Measurements from ENCODE around the gene ERLEC1.
"Not testable (repeated sequence)": the region's sequence is repeated elsewhere in the genome, so short reads cannot be mapped to it uniquely, and the experiment has no call there.

The ERLEC1 gene

DNA sequence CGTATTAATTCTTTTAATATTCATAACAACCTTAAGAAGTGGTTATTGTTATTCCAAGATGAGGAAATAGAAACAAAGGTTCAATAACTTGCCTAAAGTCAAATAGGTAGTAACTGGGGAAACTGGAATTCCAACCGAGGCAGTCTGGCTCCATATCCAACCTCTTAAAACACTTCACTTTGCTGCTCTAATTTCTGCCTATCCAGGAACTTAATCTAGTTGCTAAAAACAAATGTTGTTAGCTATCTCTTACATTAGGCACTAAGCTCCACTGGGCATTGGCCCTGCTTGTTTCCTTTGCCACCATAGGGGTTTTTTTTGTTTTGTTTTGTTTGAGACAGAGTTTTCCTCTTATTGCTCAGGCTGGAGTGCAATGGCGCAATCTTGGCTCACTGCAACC, 24.8 kb downstream of the ERLEC1 start:
- no peak overlapping the region for H3K27ac ChIP-seq (ENCODE audit: insufficient read depth, low read length, poor library complexity, severe bottlenecking)
- H3K4me1 ChIP-seq (ENCODE audit: control insufficient read depth, insufficient read depth, low read length, poor library complexity, severe bottlenecking): no peaks in the 10 kb centered on the region
- no peaks in the 10 kb centered on the region for H3K27me3 ChIP-seq (replicated peaks; ENCODE audit: control insufficient read depth, insufficient read depth, low read length, poor library complexity, severe bottlenecking)
- DNase-seq: no peak
- no peak overlapping the region for H3K4me3 ChIP-seq (ENCODE audit: insufficient read depth, low read depth, low read length, poor library complexity, severe bottlenecking)
- no peaks in the 10 kb centered on the region for H3K9me3 ChIP-seq (ENCODE audit: control insufficient read depth, low read length)
- peaks cover 73% of the 10 kb centered on the region for H3K36me3 ChIP-seq (ENCODE audit: control insufficient read depth, insufficient read depth, low read length)

GRCh38 chr2:53813151-53813550, 26.3 kb downstream of the ERLEC1 start:
- Histone ChIP-seq H3K27me3 (replicated peaks; ENCODE audit: control insufficient read depth, insufficient read depth, low read length, poor library complexity, severe bottlenecking) (no peaks in the 10 kb centered on the region), H3K4me1 (ENCODE audit: control insufficient read depth, insufficient read depth, low read length, poor library complexity, severe bottlenecking) (no peaks in the 10 kb centered on the region), H3K9me3 (ENCODE audit: control insufficient read depth, low read length) (no peaks in the 10 kb centered on the region), H3K27ac (ENCODE audit: insufficient read depth, low read length, poor library complexity, severe bottlenecking) (no peak overlapping the region), H3K4me3 (ENCODE audit: insufficient read depth, low read depth, low read length, poor library complexity, severe bottlenecking) (no peak overlapping the region), H3K36me3 (ENCODE audit: control insufficient read depth, insufficient read depth, low read length) (peaks cover 66% of the 10 kb centered on the region)
- no peak for DNase-seq

- peaks cover 18% of the 10 kb centered on the region for H3K36me3 ChIP-seq (ENCODE audit: control insufficient read depth, insufficient read depth, low read length)
- DNase-seq: no peak
- H3K4me3 ChIP-seq (ENCODE audit: insufficient read depth, low read depth, low read length, poor library complexity, severe bottlenecking): no peak overlapping the region
- no peaks in the 10 kb centered on the region for H3K27me3 ChIP-seq (replicated peaks; ENCODE audit: control insufficient read depth, insufficient read depth, low read length, poor library complexity, severe bottlenecking)
- no peaks in the 10 kb centered on the region for H3K4me1 ChIP-seq (ENCODE audit: control insufficient read depth, insufficient read depth, low read length, poor library complexity, severe bottlenecking)
- no peaks in the 10 kb centered on the region for H3K9me3 ChIP-seq (ENCODE audit: control insufficient read depth, low read length)
- H3K27ac ChIP-seq (ENCODE audit: insufficient read depth, low read length, poor library complexity, severe bottlenecking): no peak overlapping the region
Measured at GRCh38 chr2:53818854-53819435, 32.1 kb downstream of the ERLEC1 start.

DNA sequence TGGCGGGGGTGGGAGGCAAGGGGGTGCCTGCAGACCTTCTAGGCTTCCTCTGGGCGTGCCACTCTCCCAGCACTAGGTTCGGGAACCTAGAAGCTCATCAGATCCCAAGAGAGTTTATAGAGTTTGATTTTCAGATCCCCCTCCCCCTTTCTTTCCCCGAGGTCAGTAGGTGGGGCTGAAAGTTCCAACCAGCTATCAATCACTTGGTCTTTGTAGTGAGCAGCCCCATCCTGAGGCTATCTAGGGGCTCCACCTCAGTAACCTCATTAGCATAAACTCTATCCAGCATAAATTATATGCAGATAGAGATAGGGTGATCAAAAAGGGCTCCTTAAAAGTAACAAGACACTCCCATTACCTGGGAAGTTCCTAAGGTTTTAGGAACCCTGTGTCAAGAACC, 32.8 kb downstream of the ERLEC1 start:
- no peak overlapping the region for H3K27ac ChIP-seq (ENCODE audit: insufficient read depth, low read length, poor library complexity, severe bottlenecking)
- no peaks in the 10 kb centered on the region for H3K27me3 ChIP-seq (replicated peaks; ENCODE audit: control insufficient read depth, insufficient read depth, low read length, poor library complexity, severe bottlenecking)
- H3K9me3 ChIP-seq (ENCODE audit: control insufficient read depth, low read length): no peaks in the 10 kb centered on the region
- no peaks in the 10 kb centered on the region for H3K4me1 ChIP-seq (ENCODE audit: control insufficient read depth, insufficient read depth, low read length, poor library complexity, severe bottlenecking)
- H3K4me3 ChIP-seq (ENCODE audit: insufficient read depth, low read depth, low read length, poor library complexity, severe bottlenecking): no peak overlapping the region
- H3K36me3 ChIP-seq (ENCODE audit: control insufficient read depth, insufficient read depth, low read length): peaks cover 16% of the 10 kb centered on the region
- no peak for DNase-seq

GRCh38 chr2:53820048-53820447, 33.2 kb downstream of the ERLEC1 start:
- no peak overlapping the region for H3K4me3 ChIP-seq (ENCODE audit: insufficient read depth, low read depth, low read length, poor library complexity, severe bottlenecking)
- peaks cover 16% of the 10 kb centered on the region for H3K36me3 ChIP-seq (ENCODE audit: control insufficient read depth, insufficient read depth, low read length)
- DNase-seq: no peak
- no peaks in the 10 kb centered on the region for H3K27me3 ChIP-seq (replicated peaks; ENCODE audit: control insufficient read depth, insufficient read depth, low read length, poor library complexity, severe bottlenecking)
- no peak overlapping the region for H3K27ac ChIP-seq (ENCODE audit: insufficient read depth, low read length, poor library complexity, severe bottlenecking)
- no peaks in the 10 kb centered on the region for H3K9me3 ChIP-seq (ENCODE audit: control insufficient read depth, low read length)
- no peaks in the 10 kb centered on the region for H3K4me1 ChIP-seq (ENCODE audit: control insufficient read depth, insufficient read depth, low read length, poor library complexity, severe bottlenecking)

DNA sequence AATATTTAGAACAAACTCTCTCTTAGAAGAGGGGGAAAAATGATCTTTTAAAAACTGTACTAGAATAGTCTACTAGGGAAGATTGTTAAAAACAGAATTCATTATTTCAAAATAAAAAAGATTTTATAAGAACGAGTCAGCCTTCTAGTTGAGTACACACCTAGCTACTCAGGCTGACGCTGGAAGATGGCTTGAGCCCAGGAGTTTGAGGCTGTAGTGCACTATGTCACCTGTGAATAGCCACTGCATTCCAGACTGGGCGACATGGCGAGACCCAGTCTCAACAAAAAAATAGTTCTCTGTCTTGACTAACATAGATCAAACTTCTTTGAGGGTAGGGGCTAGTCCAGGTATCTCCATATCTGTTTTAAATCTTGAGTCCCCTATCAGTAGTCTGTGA, 33.9 kb downstream of the ERLEC1 start:
- no peak overlapping the region for H3K4me3 ChIP-seq (ENCODE audit: insufficient read depth, low read depth, low read length, poor library complexity, severe bottlenecking)

GRCh38 chr2:53821810-53822209, 35.0 kb downstream of the ERLEC1 start:
- H3K9me3 ChIP-seq (ENCODE audit: control insufficient read depth, low read length): no peaks in the 10 kb centered on the region
- no peaks in the 10 kb centered on the region for H3K4me1 ChIP-seq (ENCODE audit: control insufficient read depth, insufficient read depth, low read length, poor library complexity, severe bottlenecking)
- no peak overlapping the region for H3K4me3 ChIP-seq (ENCODE audit: insufficient read depth, low read depth, low read length, poor library complexity, severe bottlenecking)
- no peak overlapping the region for H3K27ac ChIP-seq (ENCODE audit: insufficient read depth, low read length, poor library complexity, severe bottlenecking)
- DNase-seq: no peak
- H3K27me3 ChIP-seq (replicated peaks; ENCODE audit: control insufficient read depth, insufficient read depth, low read length, poor library complexity, severe bottlenecking): no peaks in the 10 kb centered on the region
- H3K36me3 ChIP-seq (ENCODE audit: control insufficient read depth, insufficient read depth, low read length): peaks cover 7% of the 10 kb centered on the region

More for the DNA sequence above, 33.9 kb downstream of the ERLEC1 start:
- Histone ChIP-seq H3K36me3 (ENCODE audit: control insufficient read depth, insufficient read depth, low read length) (peaks cover 10% of the 10 kb centered on the region), H3K27ac (ENCODE audit: insufficient read depth, low read length, poor library complexity, severe bottlenecking) (no peak overlapping the region), H3K9me3 (ENCODE audit: control insufficient read depth, low read length) (no peaks in the 10 kb centered on the region), H3K4me1 (ENCODE audit: control insufficient read depth, insufficient read depth, low read length, poor library complexity, severe bottlenecking) (no peaks in the 10 kb centered on the region), H3K27me3 (replicated peaks; ENCODE audit: control insufficient read depth, insufficient read depth, low read length, poor library complexity, severe bottlenecking) (no peaks in the 10 kb centered on the region)
- DNase-seq: no peak

DNA sequence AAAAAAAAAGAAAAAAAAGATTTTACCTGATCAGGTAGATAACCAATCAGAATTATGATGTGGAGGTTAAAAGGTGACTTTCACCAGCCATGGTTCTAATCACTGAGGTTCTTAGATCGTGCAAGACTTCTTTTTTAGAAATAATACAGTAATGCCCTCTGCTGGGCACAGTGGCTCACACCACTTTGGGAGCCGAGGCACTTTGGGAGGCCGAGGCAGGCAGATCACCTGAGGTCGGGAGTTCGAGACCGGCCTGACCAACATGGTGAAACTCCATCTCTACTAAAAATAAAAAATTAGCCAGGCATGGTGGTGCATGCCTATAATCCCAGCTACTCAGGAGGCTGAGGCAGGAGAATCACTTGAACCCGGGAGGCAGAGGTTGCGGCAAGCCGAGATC, 36.8 kb downstream of the ERLEC1 start:
- DNase-seq; H3K4me3 ChIP-seq (ENCODE audit: insufficient read depth, low read depth, low read length, poor library complexity, severe bottlenecking): not testable (repeated sequence)

GRCh38 chr2:53826030-53826410, 39.2 kb downstream of the ERLEC1 start:
- Histone ChIP-seq H3K9me3 (ENCODE audit: control insufficient read depth, low read length) (no peaks in the 10 kb centered on the region), H3K27ac (ENCODE audit: insufficient read depth, low read length, poor library complexity, severe bottlenecking) (no peak overlapping the region), H3K36me3 (ENCODE audit: control insufficient read depth, insufficient read depth, low read length) (no peaks in the 10 kb centered on the region), H3K27me3 (replicated peaks; ENCODE audit: control insufficient read depth, insufficient read depth, low read length, poor library complexity, severe bottlenecking) (no peaks in the 10 kb centered on the region), H3K4me3 (ENCODE audit: insufficient read depth, low read depth, low read length, poor library complexity, severe bottlenecking) (no peak overlapping the region), H3K4me1 (ENCODE audit: control insufficient read depth, insufficient read depth, low read length, poor library complexity, severe bottlenecking) (no peaks in the 10 kb centered on the region)
- DNase-seq: no peak

More for the DNA sequence above, 36.8 kb downstream of the ERLEC1 start:
- H3K27ac ChIP-seq (ENCODE audit: insufficient read depth, low read length, poor library complexity, severe bottlenecking); H3K36me3 ChIP-seq (ENCODE audit: control insufficient read depth, insufficient read depth, low read length); H3K27me3 ChIP-seq (replicated peaks; ENCODE audit: control insufficient read depth, insufficient read depth, low read length, poor library complexity, severe bottlenecking); H3K9me3 ChIP-seq (ENCODE audit: control insufficient read depth, low read length); H3K4me1 ChIP-seq (ENCODE audit: control insufficient read depth, insufficient read depth, low read length, poor library complexity, severe bottlenecking): not testable (repeated sequence)

DNA sequence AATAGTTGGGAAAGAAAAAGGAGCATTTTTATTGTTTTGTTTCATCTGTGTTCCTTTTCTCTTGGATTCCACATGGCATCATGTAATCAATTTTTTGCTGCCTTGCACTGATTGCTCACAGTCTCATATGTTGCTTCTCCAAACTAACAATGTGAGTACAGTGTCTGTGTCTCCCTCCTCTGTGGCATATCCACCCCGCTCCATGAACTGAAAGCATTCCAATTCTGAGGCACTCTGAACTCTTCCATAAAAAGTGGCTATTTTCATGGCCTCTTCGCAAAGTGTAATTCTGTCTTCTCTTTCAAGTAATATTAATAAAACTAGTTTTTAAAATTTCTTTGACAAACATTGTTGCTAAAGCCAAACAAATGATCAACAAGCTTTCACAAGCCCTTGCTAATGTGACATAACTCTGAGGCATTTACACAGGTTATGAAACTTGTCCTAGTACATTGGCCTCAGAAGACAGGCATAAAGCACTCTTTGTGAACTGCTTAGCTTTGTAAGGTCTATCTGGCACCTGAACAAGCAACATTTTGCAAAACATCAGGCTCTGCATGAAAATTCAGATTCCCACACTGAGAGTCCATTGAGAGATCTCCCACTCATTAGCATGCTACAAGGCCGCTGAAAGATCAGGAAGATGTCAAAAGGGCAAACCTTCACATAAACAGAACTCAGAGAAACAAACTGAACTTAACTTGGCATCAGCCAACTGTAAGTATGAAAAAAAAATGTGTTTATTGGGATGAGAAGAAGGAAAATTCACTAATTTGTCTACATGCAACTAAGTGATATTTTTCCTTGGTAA, 39.9 kb downstream of the ERLEC1 start:
- no peak overlapping the region for H3K27ac ChIP-seq (ENCODE audit: insufficient read depth, low read length, poor library complexity, severe bottlenecking)
- H3K4me3 ChIP-seq (ENCODE audit: insufficient read depth, low read depth, low read length, poor library complexity, severe bottlenecking): no peak overlapping the region
- H3K27me3 ChIP-seq (replicated peaks; ENCODE audit: control insufficient read depth, insufficient read depth, low read length, poor library complexity, severe bottlenecking): no peaks in the 10 kb centered on the region

More for the DNA sequence above, 39.9 kb downstream of the ERLEC1 start:
- H3K4me1 ChIP-seq (ENCODE audit: control insufficient read depth, insufficient read depth, low read length, poor library complexity, severe bottlenecking): no peaks in the 10 kb centered on the region
- DNase-seq: no peak
- H3K9me3 ChIP-seq (ENCODE audit: control insufficient read depth, low read length): no peaks in the 10 kb centered on the region
- H3K36me3 ChIP-seq (ENCODE audit: control insufficient read depth, insufficient read depth, low read length): no peaks in the 10 kb centered on the region

Data from effector memory CD4-positive, alpha-beta T cell (primary cell).